Hepatocyte (in vitro differentiated cells): ENCODE data around the gene FAM89B.

Experiments used
- EZH2 ChIP-seq: fragments of 200-600 bp; sonication (generic); IDR thresholded peaks from 2 replicates; pipeline ENCODE4 v1.6.1; 2016; ENCODE audit warnings: antibody characterized with exemption, mild to moderate bottlenecking, borderline replicate concordance
- TF ChIP-seq, protein P1 (sequence below): fragments of 200-600 bp; sonication (generic); IDR thresholded peaks from 2 replicates; pipeline ENCODE4 v1.5.1; 2016; ENCODE audit warnings: antibody characterized with exemption, mild to moderate bottlenecking; ENCODE audit not compliant: poor library complexity

DNA sequence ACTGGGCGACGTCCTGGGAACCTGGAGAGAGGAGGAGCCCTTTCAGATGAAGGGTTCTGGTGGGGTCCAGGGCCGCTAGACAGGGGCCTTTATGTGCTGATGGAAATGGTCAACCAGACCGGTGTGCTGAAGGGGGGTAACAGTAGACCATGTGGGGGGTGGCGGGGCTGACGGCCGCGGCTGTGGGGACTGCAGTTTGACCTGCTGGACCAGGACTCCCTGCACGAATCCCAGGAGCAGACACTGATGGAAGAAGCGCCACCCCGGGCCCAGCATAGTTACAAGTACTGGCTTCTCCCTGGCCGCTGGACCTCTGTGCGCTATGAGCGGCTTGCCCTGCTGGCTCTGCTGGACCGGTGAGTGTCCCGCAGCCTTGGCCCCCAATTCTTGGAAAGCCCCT, 49.7 kb downstream of the FAM89B start:
- TF ChIP-seq, protein P1, sequence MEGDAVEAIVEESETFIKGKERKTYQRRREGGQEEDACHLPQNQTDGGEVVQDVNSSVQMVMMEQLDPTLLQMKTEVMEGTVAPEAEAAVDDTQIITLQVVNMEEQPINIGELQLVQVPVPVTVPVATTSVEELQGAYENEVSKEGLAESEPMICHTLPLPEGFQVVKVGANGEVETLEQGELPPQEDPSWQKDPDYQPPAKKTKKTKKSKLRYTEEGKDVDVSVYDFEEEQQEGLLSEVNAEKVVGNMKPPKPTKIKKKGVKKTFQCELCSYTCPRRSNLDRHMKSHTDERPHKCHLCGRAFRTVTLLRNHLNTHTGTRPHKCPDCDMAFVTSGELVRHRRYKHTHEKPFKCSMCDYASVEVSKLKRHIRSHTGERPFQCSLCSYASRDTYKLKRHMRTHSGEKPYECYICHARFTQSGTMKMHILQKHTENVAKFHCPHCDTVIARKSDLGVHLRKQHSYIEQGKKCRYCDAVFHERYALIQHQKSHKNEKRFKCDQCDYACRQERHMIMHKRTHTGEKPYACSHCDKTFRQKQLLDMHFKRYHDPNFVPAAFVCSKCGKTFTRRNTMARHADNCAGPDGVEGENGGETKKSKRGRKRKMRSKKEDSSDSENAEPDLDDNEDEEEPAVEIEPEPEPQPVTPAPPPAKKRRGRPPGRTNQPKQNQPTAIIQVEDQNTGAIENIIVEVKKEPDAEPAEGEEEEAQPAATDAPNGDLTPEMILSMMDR = no peak
- TF ChIP-seq EZH2 = no peak
